GM19025 (cell line): ENCODE results near the gene MFSD11.
"Not testable (repeated sequence)": the region's sequence is repeated elsewhere in the genome, so short reads cannot be mapped to it uniquely, and the experiment has no call there.

ENCODE experiments used
- ATAC-seq: cut with Tn5 transposase; IDR thresholded peaks from one replicate; pipeline ENCODE4 v1.9.1; 2021; ENCODE audit warnings: mild to moderate bottlenecking, low read depth, moderate library complexity; ENCODE audit not compliant: unreplicated experiment

Gene MFSD11

DNA sequence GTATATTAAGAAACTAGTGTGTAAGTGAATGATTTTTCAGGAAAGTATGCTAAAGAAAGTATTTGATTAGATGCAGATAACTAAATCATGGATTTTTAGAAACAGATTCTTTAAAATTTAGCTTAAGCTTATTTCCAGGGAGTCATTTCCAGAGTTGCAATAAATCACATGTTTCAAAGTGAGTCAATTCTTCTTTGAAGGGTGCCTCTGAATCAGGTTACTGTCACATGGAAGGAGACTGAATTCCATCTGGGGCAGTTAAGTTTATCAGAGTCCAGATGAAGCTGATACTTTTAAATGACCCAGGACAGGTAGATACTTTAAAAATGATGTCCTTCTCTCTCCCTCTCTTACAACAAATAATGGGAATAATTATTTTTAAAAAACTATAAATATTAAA is 5.0 kb downstream of the MFSD11 start:
- ATAC-seq = no peak

DNA sequence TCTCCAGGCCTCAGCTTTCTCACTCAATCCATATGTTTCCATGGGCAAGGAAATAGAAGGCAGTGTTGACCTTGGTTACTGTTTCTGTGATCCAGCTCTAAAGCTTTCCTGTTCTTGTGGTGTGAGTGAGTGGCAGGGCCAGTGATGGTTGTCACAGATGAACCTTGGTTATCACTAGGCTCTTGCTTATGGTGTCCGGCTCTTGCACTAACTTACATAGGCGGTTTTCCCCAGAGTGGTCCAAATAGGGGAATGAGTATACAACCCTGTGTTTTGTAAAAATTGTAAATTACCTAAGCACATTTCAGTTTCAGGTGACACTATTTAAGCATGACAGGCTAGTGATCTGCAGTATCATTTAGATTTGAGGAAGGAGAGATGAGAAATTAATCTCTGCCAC is 6.8 kb downstream of the MFSD11 start:
- ATAC-seq = no peak

DNA sequence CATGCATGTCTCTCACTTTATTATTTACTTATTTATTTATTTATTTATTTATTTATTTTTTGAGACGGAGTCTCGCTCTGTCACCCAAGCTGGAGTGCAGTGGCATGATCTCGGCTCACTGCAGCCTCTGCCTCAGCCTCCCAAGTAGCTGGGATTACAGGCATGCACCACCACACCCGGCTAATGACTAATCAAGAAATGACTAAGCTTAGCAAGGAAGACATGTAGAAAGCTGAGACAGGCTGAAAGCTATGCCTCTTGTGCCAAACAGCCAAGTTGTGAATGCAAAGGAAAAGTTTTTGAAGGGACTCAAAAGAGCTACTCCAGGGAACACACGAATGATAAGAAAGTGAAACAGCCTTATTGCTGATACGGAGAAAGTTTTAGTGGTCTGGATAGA is 7.9 kb downstream of the MFSD11 start:
- ATAC-seq = not testable (repeated sequence)

DNA sequence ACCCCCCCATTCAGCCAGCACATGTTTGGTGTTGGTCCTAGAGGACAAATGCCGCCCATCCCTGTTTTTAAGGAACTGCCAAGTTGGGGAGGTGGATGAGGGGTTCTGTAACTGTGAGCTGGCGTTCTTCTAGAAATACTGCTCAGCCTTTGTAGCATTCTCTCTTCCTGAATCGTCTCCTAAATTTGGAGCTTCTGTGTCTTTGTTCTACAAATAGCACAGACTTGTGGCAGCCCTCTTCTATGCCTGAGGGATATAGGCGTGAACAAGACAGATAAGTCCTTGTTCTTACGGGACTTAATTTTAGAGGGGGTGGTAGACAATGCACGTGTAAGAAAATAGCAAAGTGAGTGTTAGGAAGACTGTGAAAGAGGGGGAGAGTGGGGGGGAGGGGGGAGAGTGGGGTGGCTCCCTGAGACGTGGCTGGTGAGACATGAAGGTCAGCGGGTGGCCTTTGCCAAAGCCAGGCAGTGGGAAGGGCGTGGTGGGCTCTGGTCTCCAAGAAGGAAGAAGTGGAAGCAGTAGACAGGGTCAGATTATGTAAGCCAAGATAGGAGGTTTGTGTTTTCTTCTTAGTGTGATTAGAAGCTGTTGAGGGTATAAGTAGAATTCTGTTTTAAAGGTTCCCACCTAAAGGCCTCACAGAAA is 9.9 kb downstream of the MFSD11 start:
- no peak for ATAC-seq

DNA sequence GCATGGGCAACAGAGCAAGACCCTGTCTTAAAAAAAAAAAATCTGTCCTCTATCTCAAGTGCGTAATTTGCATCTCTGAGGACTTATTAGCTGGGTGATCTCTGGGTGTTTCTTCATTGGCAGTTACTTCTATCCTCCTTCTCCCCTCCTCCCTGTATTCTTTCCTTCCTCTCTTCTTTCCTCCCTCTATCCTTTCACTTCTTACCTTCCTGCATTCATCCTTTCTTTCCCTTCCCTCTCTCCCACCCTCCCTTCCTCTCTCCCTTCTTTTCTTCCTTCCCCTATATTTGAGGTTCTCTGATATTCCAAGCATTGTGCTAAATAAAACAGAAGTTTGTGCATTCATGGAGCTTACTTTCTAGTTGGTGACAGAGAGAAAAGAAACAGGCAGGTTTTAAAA is 10.7 kb downstream of the MFSD11 start:
- no peak for ATAC-seq

DNA sequence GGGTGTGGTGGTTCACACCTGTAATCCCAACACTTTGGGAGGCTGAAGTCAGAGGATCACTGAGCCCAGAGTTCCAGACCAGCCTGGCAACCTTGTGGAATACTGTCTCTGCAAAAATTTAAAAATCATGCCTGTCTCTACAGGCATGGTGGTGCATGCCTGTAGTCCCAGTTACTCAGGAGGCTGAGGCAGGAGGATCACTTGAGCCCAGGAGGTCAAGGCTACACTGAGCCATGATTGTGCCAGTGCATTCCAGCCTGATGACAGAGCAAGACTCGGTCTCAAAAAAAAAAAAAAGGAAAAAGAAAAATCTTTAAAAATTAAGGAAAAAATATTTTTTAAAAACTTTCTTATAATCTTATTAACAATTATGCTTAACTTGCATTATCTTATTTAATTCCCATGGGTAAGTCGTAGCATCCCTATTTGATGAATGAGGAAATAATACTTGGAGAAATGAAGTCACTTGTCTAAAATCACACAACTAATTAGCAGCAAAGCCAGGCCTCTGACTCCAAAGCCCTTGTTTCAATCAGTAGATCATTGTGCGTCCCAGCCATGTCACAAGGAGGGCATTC is 13.6 kb downstream of the MFSD11 start:
- no peak for ATAC-seq

DNA sequence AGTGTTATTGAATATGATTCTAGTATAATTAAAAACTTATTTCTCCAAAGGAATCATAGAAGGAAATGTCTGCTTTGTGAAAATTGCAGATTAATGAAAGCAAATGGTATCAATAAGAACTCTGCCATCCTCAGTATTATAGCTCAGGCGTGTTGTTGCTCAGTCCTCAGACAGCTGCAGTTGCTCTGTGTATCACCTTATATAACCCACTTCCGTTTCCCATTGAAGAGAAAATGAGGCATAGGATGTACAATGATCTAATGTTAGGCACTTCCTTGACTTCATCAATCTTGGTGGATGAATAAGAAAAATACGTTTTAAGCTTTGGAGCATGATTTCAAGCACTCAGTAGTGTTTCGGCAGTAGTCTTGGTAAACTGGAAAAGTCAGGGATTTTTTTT is 14.1 kb downstream of the MFSD11 start:
- ATAC-seq = no peak

DNA sequence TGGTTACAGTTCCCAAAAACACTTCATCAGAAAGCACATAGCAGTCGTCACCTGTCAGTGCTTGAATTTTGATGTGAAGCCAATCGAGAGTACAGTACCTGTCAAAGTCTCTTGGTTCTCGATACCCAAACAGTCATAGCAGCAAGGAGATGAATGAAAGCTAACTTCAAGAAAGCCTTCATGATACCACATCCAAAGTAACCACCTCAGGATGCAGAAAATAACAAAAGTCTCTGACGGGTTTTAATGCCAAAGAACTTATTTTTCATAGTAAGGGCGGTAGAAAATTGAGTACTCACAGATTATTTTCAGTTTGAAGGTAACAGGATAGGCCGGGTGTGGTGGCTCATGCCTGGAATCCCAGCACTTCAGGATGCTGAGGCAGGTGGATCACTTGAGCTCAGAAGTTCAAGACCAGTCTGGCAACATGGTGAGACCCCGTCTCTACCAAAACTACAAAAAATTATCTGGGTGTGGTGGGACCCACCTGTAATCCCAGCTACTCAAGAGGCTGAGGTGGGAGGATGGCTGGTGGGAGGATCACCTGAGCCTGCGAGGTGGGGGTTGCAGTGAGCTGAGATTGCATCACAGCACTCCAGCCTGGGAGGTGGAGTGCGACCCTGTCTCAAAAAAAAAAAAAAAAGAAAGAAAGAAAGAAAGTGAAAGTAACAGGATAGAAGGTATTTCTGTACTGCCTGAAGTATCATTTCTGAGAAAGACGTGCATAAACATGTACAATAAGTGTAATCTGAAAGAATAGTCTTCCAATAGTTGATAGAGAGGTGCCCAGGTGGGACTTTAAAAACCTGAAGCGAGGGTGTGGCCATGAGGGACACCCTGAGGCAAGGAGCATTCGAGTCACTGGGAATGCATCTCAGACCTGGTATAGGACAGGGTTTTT is 15.4 kb downstream of the MFSD11 start:
- ATAC-seq = no peak

DNA sequence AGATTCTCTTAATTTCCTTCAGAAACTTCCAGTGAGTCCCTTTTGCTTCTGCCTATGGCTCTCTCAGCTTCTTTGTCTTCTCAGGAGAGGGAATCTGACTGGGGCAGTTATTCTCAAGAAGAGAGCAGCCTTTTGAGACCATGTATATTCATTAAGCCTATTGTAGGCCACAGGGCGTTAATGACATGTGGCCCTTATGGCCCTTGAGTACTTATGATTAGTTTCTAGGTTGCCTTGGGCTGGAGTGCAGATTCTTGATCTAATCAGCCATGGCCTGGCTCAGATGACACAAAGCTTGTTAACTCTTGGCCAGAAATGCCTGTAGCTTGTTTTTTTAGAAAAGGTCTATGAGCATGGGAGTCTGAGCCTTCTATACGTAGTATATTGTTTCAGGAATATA is 17.4 kb downstream of the MFSD11 start:
- ATAC-seq = no peak

DNA sequence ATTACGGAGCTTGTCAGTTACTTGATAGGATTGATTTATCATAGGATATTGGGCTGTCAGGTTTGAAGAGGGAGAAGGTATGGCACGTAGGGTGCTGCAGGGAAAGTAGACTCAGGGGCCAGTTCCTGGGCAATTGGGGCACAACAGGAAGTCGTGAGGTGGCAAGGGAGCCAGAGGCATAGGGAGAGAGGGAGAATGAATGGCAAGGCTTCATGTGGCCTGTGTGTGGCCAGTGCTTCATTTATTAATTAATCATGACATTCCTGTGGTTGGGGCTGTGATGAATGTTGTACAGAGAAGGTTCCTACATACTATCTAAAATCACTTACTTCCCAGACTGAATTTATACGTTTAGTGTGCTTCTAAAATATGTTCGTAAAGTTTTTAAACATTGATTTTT is 19.3 kb downstream of the MFSD11 start:
- no peak for ATAC-seq

DNA sequence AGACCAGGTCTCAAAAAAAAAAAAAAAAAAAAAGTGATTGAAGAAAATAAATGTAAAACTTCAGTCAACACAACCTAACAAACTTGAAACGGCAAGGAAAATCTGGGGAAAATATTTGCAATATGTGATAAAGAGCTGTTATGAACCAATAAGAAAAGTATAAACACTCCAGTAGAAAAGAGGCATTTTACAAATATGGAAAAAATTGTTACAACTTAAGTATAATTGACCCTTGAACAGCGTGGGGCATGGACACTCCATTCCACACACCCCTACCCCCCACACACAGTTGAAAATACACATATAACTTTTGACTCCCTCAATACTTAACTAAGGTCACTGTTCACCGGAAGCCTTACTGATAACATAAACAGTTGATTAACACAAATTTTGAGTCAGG is 20.7 kb downstream of the MFSD11 start:
- no peak for ATAC-seq

DNA sequence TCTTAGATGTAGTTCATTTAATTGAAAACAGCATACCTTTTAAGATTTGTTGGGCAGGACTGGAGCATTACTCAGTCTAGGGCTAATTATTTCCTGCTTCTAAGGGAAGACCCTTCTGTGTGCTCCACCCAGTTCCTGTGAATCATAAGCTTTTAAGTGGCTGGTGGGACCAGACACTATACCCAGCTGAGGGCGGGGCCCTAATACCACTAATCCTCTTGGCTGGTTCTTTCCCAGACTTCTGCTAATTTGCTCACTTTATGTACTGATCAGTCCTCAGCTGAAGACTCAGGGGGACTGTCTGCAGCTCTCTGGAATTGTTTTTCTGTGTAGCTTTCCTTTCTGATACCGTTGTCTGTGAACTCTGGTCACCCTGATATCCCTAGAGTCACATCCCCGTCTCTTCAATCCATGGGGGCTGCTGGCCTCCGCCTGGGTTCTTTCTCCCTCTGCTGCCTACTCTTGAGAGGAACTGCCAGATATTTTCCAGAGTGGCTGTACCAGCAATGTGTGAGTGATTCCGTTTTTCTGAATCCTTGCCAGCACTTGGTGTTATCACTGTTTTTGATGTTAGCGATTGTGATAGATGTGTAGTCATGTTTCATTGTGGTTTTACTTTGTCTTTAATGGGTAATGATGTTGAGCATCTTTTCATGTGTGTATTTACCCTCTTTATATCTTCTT is 35.1 kb downstream of the MFSD11 start:
- ATAC-seq = no peak

DNA sequence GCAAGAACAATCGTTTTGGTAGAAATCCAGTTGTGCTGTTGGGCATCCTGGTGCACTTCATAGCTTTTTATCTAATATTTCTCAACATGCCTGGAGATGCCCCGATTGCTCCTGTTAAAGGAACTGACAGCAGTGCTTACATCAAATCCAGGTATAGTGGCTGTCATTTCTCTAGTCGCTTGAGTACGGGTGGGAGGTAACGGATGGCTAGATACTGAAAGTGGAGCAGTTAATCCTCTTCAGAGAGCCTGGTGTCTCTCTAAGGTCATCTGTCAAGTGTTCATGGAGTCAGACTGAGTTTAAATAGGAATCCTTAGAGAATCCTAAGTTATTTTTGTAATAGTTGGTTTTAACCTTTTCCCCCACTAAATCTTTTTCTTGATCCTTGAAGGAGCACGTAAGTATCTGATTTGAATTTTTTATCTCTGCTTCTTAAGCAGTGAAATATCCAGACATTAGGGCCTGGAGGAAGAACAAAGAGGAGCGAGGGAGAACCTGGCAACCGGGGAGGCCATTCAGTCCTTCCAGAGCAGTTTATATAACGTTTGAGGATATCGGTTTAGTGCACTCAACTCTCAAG is 37.2 kb downstream of the MFSD11 start:
- no peak for ATAC-seq

DNA sequence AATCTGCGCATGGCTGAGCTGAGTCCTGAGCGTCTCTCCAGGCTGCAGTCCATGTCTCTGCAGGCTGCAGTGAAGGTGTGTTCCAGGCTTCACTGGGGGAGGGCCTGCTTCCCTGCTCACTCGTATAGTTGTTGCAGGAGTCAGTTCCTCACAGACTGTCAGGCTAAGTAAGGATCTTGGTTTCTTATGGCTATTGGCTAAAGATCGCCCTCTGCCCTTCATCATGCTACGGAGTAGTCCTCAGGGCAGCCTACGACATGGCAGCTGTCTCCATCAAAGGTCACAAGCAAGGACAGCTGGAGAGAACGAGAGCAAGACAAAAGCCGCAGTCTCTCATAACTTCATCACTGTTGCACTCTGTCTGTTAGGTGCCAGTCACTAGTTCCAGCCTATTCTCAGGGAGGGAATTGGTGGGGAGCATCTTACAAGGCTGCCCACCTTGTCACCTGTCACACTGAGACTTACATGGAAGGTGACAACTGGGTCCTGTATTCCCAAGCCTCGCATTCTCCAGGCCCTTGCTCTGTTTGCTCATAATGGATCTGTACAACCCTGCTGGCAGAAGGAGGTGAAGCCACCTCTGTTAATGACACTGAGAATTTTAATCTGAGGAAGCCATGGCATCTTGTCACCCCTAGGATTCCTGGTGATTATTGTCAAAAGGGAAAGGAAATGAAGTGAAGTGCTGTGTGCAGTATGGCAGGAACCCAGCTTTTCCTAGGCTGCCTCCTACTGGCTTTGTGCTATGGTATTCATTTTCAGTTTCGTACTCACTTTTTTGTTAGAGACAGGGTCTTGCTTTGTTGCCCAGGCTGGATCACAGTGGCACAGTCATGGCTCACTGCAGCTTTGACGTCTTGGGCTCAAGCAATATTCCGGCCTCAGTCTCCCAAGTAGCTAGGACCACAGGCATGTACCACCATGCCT is 43.4 kb downstream of the MFSD11 start:
- no peak for ATAC-seq

DNA sequence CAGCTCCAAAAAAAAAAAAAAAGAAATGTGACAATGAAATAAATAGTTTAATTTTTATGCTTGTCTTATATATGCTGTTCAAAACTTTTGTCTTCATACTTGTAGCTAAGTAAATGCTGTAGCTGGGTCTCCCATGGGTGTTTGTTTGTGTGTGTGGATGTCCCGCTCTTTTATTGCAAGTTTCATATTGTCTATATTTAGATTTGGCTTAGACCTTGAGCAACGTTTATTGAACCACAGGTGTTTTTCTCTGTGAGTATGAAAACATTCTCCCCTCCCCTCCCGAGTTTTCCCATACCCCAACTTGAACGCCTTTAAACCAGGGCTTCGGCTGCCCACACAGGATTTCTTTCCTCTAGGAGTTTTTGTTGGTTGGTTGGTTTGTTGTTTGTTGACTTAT is 45.2 kb downstream of the MFSD11 start:
- no peak for ATAC-seq

DNA sequence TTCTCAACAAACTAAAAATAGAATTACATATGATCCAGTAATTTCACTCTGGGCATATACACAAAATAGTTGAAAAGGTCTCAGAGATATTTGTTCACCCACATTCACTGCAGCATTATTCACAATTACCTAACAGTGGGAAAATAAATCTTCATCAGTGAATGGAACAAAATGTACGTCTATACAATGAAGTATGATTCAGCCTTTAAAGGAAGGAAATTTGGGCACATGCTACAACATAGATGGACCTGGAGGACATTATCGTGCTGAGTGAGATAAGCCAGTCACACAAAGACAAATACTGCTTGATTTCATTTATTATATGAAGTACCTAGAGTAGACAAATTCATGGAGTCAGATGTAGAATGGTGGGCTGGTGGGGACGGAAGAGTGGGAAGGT is 47.0 kb downstream of the MFSD11 start:
- ATAC-seq = no peak

DNA sequence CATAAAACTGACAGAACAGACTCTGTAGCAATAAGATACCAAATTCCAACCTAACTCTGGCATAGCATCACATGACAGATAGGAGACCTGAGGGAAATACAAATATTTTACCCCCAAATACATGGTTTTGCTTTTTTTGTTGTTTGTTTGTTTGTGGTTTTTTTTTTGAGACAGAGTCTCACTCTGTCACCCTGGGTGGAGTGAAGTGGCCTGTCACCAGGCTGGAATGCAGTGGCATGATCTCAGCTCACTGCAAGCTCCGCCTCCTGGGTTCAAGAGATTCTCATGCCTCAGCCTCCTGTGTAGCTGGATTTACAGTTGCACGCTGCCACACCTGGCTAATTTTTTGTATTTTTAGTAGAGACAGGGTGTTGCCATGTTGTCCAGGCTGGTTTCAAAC is 49.9 kb downstream of the MFSD11 start:
- ATAC-seq = not testable (repeated sequence)

DNA sequence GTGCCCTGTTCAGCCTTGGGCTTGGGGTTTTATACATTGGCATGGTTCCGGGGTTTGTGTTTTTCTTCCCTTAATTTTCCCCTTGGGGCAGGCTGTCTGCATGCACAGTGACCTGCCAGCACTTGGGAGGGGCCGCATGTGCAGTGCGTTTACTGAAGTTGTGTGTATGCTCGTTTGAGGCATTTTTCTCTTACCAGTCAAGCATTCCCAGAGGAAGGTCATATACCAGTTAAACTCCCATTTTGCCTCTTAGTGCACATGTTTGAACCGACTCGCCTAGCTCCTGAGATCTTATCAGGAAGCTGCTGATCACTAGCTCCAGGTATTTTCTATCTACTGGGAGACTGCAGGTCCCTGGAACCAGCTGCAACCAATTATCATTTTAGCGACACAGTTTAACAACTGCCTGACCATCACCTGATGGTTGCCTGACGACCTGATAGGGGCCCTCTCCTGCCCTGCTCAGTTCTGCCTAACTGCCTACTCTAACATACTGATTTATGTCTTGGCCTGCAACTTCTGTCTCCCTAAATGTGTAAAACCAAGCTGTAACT is 51.4 kb downstream of the MFSD11 start:
- ATAC-seq = no peak
